Right lobe of liver (tissue), 6 donors: ENCODE data around the gene CD320. TPM values are rescaled to one million over a fixed set of nuclear protein-coding genes. Genes with fewer than 3 reads are reported as not detected.
"Not testable (repeated sequence)": the region's sequence is repeated elsewhere in the genome, so short reads cannot be mapped to it uniquely, and the experiment has no call there.

Experiments
- ATAC-seq, 4 donors: fragments of 200-7000 bp; cut with Tn5 transposase; one replicate each; pipeline ENCODE4 v1.9.1; 2020; ENCODE audit warnings: mild to moderate bottlenecking in 4 of 4, moderate library complexity in 4 of 4
- DNase-seq, 3 donors: peaks; one replicate each; pipeline ENCODE4 v3.0.0-alpha.2; 2020
- H3K27ac ChIP-seq, 3 donors: fragments of 200-600 bp; one replicate each; pipeline ENCODE4 v1.8.0; 2022
- H3K27me3 ChIP-seq, 2 donors: fragments of 200-600 bp; one replicate each; pipeline ENCODE4 v1.8.0; 2022
- H3K36me3 ChIP-seq, 4 donors: fragments of 200-600 bp; sonication (generic) in 1 of 4; one replicate each; pipeline versions ENCODE4 v1.5.1 to v1.8.0; 2017 to 2022; ENCODE audit warnings: control low read depth in 1 of 4
- H3K4me1 ChIP-seq, 4 donors: fragments of 200-600 bp; sonication (generic) in 1 of 4; one replicate each; pipeline versions ENCODE4 v1.5.1 to v1.8.0; 2017 to 2022; ENCODE audit warnings: control low read depth in 1 of 4
- H3K4me3 ChIP-seq, 3 donors: fragments of 200-600 bp; one replicate each; pipeline ENCODE4 v1.8.0; 2022
- H3K9me3 ChIP-seq, 4 donors: fragments of 200-600 bp; sonication (generic) in 1 of 4; one replicate each; pipeline versions ENCODE4 v1.5.1 to v1.8.0; 2017 to 2022; ENCODE audit warnings: control low read depth in 1 of 4
- POLR2A ChIP-seq: fragments of 450-650 bp; IDR thresholded peaks from one replicate; pipeline ENCODE4 v1.6.1; 2017; ENCODE audit warnings: antibody characterized with exemption, mild to moderate bottlenecking
- WGBS: methylation state at CpG from one replicate; pipeline ENCODE4 v1.1.6; 2018; ENCODE audit warnings: low coverage, low lambda C conversion rate; ENCODE audit not compliant: insufficient coverage; ENCODE audit errors: missing lambda C conversion rate; 5-methylcytosine and 5-hydroxymethylcytosine counted together
- intact Hi-C, 2 donors: fragments of 100-400 bp; cut with DNase I; formaldehyde crosslinking; loops; one replicate each; pipeline versions ENCODE4 v1.11.2 to v1.14.1; 2022
- total RNA-seq, 6 experiments: library from RNA; depleted of rRNA in 2 of 6; stranded (reverse); fragments of >200 nt in 2 of 6; fragmentation: NEBNext Ultra II Directional in 3 of 6; extraction: Animal tissue kit (Norgen Biotek cat#: 25700) in 3 of 6; gene quantifications; one replicate each; pipeline versions ENCODE4 v1.1.0 to v1.2.4, GENCODE V29; 2016 to 2023
- TF ChIP-seq, protein P1 (sequence below), 4 donors: fragments of 200-600 bp in 3 of 4; fragments of 450-650 bp in 1 of 4; IDR thresholded peaks; one replicate each; pipeline versions ENCODE4 v1.5.1 to v1.8.0; 2016 to 2022; ENCODE audit warnings: antibody characterized with exemption in 4 of 4, mild to moderate bottlenecking in 2 of 4
- donor health status: DM: no; HTN: yes; CAD: no.
- donor health status: DM: no; HTN: no; CAD: no.
- donor health status: DM: no; HTN: no; CAD: no.
- donor health status: DM: no; HTN: yes; CAD: no.
- donor health status: DM: no; HTN: yes; CAD: no.

Gene CD320
- total RNA-seq, 6 experiments from 2014 or later = 8.8 to 43.2 (median 11.5) TPM

DNA sequence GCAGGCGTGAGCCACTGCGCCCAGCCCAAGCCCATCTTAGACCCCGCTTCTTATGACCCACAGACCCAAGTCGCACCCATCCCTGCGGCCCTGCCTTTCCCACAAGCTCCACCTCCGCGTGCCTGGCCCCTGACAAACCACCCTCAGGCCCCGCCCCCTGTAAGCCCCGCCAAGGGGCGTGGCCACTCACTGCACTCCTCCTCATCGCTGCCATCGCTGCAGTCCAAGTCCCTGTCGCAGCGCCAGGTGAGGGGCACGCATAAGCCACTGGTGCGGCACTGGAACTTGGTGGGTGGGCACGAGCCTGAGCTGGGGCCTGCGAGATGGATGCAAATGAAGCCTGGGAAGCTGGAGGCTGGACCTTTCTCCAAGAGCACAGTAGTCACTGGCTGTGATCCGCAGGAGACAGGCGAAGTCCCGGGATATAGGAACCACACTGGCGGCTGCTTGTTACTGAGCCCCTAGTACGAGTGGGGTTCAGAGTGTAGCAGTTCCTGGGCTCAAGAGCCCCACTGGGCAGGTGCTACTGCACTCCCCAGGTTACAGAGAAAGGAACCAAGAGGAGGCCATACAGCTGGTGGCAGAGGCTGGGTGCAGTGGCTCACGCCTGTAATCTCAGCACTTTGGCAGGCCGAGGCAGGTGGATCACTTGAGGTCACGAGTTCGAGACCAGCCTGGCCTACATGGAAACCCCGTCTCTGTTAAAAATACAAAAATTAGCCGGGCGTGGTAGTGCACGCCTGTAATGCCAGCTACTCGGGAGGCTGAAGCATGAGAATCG lies 3.1 kb downstream of the CD320 start:
- no peaks in the 10 kb centered on the region for H3K9me3 ChIP-seq
- intact Hi-C loops = no loop called here
- 75% methylated on average over 10 of the region's 33 CpGs for WGBS
- H3K36me3 ChIP-seq = peaks cover 0 to under 1% (median 0%) of the 10 kb centered on the region in 4 donors
- H3K27ac ChIP-seq = no peak overlapping the region
- peak; percentile 22 to 49 (median 48) for DNase-seq
- TF ChIP-seq POLR2A = no peak
- TF ChIP-seq, protein P1, sequence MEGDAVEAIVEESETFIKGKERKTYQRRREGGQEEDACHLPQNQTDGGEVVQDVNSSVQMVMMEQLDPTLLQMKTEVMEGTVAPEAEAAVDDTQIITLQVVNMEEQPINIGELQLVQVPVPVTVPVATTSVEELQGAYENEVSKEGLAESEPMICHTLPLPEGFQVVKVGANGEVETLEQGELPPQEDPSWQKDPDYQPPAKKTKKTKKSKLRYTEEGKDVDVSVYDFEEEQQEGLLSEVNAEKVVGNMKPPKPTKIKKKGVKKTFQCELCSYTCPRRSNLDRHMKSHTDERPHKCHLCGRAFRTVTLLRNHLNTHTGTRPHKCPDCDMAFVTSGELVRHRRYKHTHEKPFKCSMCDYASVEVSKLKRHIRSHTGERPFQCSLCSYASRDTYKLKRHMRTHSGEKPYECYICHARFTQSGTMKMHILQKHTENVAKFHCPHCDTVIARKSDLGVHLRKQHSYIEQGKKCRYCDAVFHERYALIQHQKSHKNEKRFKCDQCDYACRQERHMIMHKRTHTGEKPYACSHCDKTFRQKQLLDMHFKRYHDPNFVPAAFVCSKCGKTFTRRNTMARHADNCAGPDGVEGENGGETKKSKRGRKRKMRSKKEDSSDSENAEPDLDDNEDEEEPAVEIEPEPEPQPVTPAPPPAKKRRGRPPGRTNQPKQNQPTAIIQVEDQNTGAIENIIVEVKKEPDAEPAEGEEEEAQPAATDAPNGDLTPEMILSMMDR (IDR thresholded peaks at IDR 0.05) = no peak
- H3K4me3 ChIP-seq = no peak overlapping the region
- H3K4me1 ChIP-seq = peaks cover 0 to 30% (median 12%) of the 10 kb centered on the region in 4 donors
- no peaks in the 10 kb centered on the region for H3K27me3 ChIP-seq
- ATAC-seq = no peak

DNA sequence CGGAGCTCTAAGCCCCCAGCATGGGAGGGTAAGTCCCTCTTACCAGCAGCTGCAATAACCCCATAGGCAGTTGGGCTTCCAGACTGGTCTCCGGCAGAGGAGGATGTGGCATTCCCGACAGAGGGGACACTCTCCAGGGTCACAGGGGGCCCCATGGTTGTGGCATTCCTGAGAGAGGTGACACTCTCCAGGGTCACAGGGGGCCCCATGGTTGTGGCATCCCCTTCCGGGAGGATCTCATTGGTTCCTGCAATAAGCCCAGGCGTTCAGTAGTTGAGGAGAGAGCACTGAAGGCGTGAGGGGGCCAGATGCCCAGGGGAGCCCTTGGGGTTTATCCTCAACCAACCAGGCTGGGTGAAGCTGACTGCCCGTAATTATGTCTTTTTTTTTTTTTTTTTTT lies 5.4 kb downstream of the CD320 start:
- intact Hi-C loops = no loop called here
- Histone ChIP-seq H3K4me1 (peaks cover 0 to 18% (median 7%) of the 10 kb centered on the region in 4 donors), H3K27ac (no peak overlapping the region), H3K4me3 (no peak overlapping the region), H3K36me3 (no peaks in the 10 kb centered on the region), H3K9me3 (no peaks in the 10 kb centered on the region), H3K27me3 (no peaks in the 10 kb centered on the region)
- no peak for ATAC-seq
- 55% methylated on average over 3 of the region's 7 CpGs for WGBS
- TF ChIP-seq, protein P1 (IDR thresholded peaks at IDR 0.05) = no peak
- no peak for TF ChIP-seq POLR2A
- DNase-seq = peak; percentile 11 to 36 (median 23)

DNA sequence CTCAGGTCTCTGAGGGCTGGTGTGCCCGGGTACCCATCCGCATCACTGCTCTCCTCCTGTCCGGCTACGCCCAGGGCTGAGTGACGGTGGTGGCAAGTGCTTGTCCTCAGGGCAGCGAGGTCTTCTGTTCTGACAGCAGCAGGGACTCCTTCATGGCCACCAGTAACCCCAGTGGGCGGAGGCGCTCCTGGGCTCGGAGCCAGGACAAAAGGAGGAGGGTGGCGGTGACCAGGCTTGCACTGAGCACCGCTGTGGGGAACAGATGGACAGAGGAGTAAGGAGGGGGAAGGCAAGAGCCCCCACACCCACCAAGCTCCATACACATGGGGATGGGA lies 5.8 kb downstream of the CD320 start:
- intact Hi-C loops = no loop called here
- Histone ChIP-seq H3K4me1 (peaks cover 0 to 14% (median 6%) of the 10 kb centered on the region in 4 donors), H3K36me3 (no peaks in the 10 kb centered on the region), H3K27ac (no peak overlapping the region), H3K27me3 (no peaks in the 10 kb centered on the region), H3K4me3 (no peak overlapping the region), H3K9me3 (no peaks in the 10 kb centered on the region)
- 80% methylated on average over 1 of the region's 11 CpGs for WGBS
- ATAC-seq = peak; percentile 47 to 72 (median 62)
- peak; percentile 57 to 71 (median 66) for DNase-seq
- TF ChIP-seq, protein P1 (IDR thresholded peaks at IDR 0.05) = no peak
- no peak for TF ChIP-seq POLR2A

DNA sequence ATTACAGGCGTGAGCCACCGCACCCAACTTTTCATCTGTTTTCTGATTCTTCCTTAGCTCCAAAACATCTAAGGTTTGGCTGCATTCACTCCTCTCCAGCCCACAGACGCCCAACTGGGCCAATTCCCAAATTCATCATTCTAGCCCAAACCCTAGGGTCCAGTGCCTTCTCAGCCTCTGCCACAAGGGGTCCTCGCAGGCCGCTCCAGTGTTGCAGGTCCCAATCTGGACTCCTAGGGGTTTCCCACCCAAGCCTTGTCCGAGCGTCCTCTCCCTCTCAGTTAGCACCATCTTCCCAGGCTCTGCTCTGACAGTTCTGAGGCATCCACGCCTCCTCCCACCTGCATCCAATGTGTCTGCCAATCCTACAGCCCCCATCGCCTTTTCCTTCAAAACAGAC lies 16.8 kb downstream of the CD320 start:
- no CpG with 5 or more reads among the region's 9 CpGs for WGBS
- H3K9me3 ChIP-seq, DNase-seq, H3K4me3 ChIP-seq, H3K27me3 ChIP-seq, H3K36me3 ChIP-seq, intact Hi-C loops, H3K27ac ChIP-seq, H3K4me1 ChIP-seq: not testable (repeated sequence)
- ATAC-seq = peak; percentile 72 to 87 (median 82)

DNA sequence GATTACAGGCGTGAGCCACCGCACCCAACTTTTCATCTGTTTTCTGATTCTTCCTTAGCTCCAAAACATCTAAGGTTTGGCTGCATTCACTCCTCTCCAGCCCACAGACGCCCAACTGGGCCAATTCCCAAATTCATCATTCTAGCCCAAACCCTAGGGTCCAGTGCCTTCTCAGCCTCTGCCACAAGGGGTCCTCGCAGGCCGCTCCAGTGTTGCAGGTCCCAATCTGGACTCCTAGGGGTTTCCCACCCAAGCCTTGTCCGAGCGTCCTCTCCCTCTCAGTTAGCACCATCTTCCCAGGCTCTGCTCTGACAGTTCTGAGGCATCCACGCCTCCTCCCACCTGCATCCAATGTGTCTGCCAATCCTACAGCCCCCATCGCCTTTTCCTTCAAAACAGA lies 31.6 kb downstream of the CD320 start:
- H3K4me1 ChIP-seq, H3K9me3 ChIP-seq, H3K27ac ChIP-seq, intact Hi-C loops, DNase-seq, H3K27me3 ChIP-seq, H3K36me3 ChIP-seq, H3K4me3 ChIP-seq: not testable (repeated sequence)
- ATAC-seq = peak; percentile 72 to 86 (median 81)
- WGBS = no CpG with 5 or more reads among the region's 9 CpGs
